Endothelial cell of umbilical vein (primary cell): Measurements from ENCODE around the gene LSM14B.

Source experiments
- EZH2 ChIP-seq: IDR thresholded peaks from 2 replicates; pipeline ENCODE4 v1.6.1; 2012; ENCODE audit warnings: borderline replicate concordance, low read depth, mild to moderate bottlenecking, moderate library complexity, low read length, inconsistent platforms; ENCODE audit not compliant: severe bottlenecking
- POLR2A ChIP-seq: IDR thresholded peaks from 2 replicates; pipeline ENCODE4 v1.6.1; 2012; ENCODE audit warnings: low read depth, mild to moderate bottlenecking, control low read depth, low read length
- TF ChIP-seq, protein P1 (sequence below), 2 donors: IDR thresholded peaks; 1 replicate in 1 of 2; 2 replicates in 1 of 2; pipeline ENCODE4 v1.5.1; 2011; ENCODE audit warnings: low read length in 2 of 2, mild to moderate bottlenecking in 2 of 2, moderate library complexity in 2 of 2, control low read depth in 1 of 2, inconsistent platforms in 1 of 2, low read depth in 1 of 2; ENCODE audit not compliant: insufficient read depth in 1 of 2; ENCODE audit errors: extremely low read depth in 1 of 2

DNA sequence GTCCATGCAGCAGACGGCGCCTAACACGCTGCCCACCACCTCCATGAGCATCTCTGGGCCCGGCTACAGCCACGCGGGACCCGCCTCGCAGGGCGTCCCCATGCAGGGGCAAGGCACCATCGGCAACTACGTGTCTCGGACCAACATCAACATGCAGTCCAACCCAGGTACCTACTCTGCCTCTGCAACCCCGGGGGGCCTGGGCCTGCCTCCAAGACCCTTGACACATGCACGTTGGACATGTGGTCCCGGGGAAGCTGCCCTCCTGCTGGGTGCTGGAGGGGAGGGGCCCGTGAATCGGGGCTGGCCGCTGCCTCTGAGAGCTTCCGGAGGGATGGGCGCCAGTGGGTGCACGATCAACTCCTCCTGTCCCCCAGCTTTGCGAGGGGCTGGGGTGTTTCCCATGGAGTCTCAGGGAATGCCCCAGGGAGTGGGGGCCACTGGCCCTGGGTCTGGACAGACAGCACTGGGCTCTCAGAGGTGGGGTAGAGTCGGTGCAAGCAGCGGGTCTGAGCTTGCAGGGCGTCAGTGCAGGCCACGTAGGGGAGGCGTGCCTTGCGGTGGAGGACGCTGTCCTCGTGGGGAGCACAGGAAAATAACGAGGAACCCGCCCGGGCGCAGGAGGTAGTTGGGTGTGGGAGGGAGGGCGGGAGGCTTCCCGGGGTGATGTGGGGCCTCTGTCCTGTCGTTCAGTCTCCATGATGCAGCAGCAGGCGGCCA is 40.6 kb downstream of the LSM14B start:
- TF ChIP-seq, protein P1, sequence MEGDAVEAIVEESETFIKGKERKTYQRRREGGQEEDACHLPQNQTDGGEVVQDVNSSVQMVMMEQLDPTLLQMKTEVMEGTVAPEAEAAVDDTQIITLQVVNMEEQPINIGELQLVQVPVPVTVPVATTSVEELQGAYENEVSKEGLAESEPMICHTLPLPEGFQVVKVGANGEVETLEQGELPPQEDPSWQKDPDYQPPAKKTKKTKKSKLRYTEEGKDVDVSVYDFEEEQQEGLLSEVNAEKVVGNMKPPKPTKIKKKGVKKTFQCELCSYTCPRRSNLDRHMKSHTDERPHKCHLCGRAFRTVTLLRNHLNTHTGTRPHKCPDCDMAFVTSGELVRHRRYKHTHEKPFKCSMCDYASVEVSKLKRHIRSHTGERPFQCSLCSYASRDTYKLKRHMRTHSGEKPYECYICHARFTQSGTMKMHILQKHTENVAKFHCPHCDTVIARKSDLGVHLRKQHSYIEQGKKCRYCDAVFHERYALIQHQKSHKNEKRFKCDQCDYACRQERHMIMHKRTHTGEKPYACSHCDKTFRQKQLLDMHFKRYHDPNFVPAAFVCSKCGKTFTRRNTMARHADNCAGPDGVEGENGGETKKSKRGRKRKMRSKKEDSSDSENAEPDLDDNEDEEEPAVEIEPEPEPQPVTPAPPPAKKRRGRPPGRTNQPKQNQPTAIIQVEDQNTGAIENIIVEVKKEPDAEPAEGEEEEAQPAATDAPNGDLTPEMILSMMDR (IDR thresholded peaks at IDR 0.05; ENCODE audit: extremely low read depth in 1 of 2, insufficient read depth in 1 of 2, low read depth in 1 of 2, low read length in 2 of 2): no peak
- TF ChIP-seq POLR2A (no peak), EZH2 (no peak)
